ENCODE measurements around the gene SHMT1. TPM values are rescaled to one million over a fixed set of nuclear protein-coding genes. Genes with fewer than 3 reads are reported as not detected.
A peak's percentile ranks its signal among the peaks of the same experiment; 100 is the strongest.
"Not testable (repeated sequence)": the region's sequence is repeated elsewhere in the genome, so short reads cannot be mapped to it uniquely, and the experiment has no call there.

SHMT1 gene
- 33.1 TPM for total RNA-seq
- long read RNA-seq, transcript SHMT1-203 (11 exons, 1,656 nt) = minor isoform, 9 of 91 reads
- long read RNA-seq, transcript SHMT1-201 (12 exons, 2,464 nt) = major isoform, 51 of 91 reads
- long read RNA-seq, partial matches to known transcripts = 9 of 91 reads
- long read RNA-seq, other reads (novel, unspliced or antisense) = 20 of 91 reads

DNA sequence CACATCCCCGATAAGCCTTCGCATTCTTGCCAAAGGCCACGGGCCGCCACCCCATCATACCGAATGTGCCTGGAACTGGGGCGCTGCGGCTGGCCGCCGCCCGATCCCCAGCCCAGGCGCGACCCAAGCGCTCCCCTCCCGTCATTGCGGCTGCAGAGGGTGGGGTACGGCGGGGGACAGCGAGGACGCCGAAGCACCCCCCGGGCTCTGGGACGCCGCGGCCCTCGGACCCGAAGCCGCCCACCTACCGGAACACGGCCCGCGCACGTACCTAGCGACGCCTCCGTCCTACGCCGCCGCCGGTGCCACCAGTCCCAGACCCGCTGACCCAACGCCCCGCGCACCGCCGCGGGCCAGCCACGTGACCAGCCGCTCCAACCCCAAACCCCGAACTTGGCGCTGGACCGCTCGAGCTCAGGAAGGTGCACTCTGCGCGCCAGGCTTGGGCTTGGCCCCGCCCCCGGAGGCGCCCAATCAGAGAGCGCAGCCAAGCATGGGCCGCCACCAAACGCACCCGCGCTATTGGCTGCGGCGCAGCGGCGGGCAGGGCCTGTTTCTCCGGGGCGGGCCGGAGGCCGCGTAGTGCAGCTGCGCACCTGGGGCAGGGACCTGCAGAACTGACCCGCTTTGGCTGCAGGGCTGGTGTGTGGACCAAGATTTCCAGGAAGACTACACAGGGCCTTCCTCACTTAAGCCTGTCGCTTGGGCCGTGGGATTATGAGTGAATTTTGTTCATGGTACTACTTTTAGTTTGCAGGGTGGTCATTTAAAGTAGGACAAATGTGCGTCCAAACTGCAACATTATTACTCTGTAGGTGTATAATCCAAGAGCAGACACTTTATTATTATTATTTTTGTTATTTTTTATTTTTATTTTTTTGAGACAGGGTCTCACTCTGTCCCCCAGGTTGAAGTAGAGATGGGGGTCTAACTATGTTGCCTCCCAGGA, at the start of gene SHMT1:
SHMT1 (minus strand) TSS at position 450 of the 949 bp plus-strand sequence. CDS start 7,569 bp downstream, outside the sequence.
- ATAC-seq = peak; percentile 100
- H3K27ac ChIP-seq = peak within 1 kb of the TSS; percentile 91
- peaks cover 19% of the 10 kb centered on the region for H3K4me1 ChIP-seq
- TF ChIP-seq, protein P1, sequence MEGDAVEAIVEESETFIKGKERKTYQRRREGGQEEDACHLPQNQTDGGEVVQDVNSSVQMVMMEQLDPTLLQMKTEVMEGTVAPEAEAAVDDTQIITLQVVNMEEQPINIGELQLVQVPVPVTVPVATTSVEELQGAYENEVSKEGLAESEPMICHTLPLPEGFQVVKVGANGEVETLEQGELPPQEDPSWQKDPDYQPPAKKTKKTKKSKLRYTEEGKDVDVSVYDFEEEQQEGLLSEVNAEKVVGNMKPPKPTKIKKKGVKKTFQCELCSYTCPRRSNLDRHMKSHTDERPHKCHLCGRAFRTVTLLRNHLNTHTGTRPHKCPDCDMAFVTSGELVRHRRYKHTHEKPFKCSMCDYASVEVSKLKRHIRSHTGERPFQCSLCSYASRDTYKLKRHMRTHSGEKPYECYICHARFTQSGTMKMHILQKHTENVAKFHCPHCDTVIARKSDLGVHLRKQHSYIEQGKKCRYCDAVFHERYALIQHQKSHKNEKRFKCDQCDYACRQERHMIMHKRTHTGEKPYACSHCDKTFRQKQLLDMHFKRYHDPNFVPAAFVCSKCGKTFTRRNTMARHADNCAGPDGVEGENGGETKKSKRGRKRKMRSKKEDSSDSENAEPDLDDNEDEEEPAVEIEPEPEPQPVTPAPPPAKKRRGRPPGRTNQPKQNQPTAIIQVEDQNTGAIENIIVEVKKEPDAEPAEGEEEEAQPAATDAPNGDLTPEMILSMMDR (IDR thresholded peaks at IDR 0.05) = no peak
- no peaks in the 10 kb centered on the region for H3K27me3 ChIP-seq (ENCODE audit: low read depth)
- intact Hi-C loops (cut with DNase I) = no loop called here
- DNase-seq = peak; percentile 97
- no peaks in the 10 kb centered on the region for H3K9me3 ChIP-seq
- H3K4me3 ChIP-seq = peak within 1 kb of the TSS; percentile 95
- peaks cover 11% of the 10 kb centered on the region for H3K36me3 ChIP-seq

DNA sequence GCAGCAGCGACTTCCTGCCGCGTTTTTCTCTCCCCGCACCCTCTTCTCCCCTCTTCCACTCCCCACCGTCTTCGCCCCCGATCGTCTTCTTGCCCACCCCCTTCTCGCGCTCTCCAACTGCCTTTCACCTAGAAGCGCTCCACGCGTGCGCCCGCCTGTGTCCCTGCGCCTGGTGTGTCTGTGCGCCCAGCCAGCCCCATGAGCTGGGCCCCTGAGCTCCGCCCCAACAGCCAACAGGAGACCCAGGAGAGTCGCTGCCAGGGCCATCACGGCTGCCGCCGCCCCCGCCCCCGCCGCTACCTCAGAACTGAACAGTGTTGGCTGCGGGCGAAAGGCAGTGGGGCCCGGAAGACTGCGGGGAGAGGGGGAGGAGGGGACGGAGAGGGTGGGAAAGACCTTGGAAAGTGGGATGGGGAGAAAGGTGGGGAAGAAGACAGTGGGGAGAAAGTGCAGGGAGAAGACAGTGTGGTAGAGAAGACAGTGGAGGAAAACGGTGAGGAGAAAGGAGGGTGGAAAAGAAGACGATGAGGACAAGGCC, 48.7 kb upstream of the SHMT1 start:
- not testable (repeated sequence) for H3K4me1 ChIP-seq, H3K4me3 ChIP-seq

DNA sequence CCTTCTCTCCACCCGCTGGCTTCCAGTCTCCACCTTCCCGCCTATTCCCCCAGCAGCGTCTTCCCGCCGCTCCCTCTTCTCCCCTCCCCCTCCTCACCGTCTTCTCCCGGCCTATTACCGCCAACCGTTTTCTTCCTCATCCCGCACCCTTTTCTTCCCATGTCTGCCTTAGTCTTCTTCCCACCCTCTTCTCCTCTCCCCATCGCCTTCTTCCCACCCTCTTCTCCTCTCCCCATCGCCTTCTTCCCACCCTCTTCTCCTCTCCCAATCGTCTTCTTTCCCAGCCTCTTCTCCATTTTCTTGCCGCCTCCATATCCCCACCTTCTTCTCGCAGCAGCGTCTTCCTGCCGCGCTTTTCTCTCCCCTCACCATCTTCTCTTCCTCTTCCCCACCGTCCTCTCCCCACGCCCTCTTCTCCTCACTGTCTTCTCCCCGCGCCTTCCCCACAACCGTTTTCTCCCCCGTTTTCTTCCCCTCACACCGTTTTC, 48.1 kb upstream of the SHMT1 start:
- H3K27me3 ChIP-seq (ENCODE audit: low read depth); H3K9me3 ChIP-seq; H3K27ac ChIP-seq; H3K36me3 ChIP-seq; DNase-seq; H3K4me1 ChIP-seq; intact Hi-C loops (cut with DNase I): not testable (repeated sequence)
- H3K4me3 ChIP-seq = peak overlapping the region; percentile 36
- ATAC-seq = peak; percentile 68 to 80

More for the DNA sequence above, 48.7 kb upstream of the SHMT1 start:
- ATAC-seq = peak; percentile 95
- H3K27ac ChIP-seq; intact Hi-C loops (cut with DNase I); H3K36me3 ChIP-seq; H3K9me3 ChIP-seq; H3K27me3 ChIP-seq (ENCODE audit: low read depth); DNase-seq: not testable (repeated sequence)

DNA sequence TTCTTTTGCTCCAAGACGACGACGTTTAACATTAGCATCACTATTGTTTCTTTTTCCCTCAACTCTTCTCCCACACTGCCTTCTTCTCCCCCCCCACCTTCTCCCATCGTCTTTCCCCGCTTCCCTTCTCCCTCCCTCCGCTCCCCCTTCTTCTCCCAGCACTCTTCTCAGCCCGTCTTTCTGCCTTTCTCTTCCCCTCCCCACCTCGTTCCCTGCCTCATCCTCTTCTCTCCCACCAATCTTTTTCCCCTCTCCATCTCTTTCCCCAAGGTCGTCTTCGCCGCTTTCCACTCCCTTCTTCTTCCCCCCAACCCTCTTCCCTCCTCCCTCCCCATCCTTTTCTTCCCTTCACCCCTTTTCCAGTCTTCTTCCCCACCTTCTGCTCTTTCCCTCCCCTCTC, 47.4 kb upstream of the SHMT1 start:
- H3K27ac ChIP-seq; intact Hi-C loops (cut with DNase I); ATAC-seq; H3K27me3 ChIP-seq (ENCODE audit: low read depth); H3K4me3 ChIP-seq; DNase-seq; H3K36me3 ChIP-seq; H3K4me1 ChIP-seq; H3K9me3 ChIP-seq: not testable (repeated sequence)

DNA sequence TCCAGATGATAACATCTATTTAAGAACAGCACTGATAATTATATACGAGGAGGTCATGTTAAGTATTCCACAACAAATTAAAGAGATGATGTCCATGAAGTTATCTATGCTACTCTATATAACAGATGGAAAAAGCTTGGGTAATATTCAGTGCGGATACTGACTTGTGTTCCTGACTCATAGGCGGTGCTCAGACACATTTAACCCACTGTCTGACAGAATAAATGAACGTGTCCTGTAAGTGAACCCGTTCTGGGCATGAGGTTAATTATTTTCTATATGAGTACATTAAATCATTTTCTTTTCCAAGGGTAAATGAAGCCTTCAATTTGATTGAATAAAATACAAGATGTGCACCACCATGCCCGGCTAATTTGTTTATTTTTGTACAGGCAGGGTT, 46.0 kb upstream of the SHMT1 start:
- H3K36me3 ChIP-seq; ATAC-seq; H3K27ac ChIP-seq; DNase-seq; H3K9me3 ChIP-seq; H3K27me3 ChIP-seq (ENCODE audit: low read depth); H3K4me3 ChIP-seq; intact Hi-C loops (cut with DNase I); H3K4me1 ChIP-seq: not testable (repeated sequence)

DNA sequence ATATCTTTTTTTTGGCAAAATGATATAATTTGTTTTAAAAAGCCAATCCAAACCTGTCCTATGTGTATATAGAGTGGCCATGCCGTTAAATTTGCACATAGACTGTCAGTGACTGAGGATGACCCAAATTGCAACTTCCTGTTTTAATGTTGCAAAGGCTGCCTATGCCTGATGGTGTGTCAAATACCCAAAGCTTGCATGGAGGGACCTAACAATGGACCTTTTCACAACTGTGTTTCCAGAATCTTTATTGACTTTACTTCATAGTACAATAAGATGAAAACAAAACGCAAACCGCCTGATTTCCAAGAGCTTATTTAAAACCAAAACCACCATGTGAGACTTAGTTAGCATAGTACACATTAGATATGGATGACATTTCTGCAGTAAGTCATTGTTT, 45.6 kb upstream of the SHMT1 start:
- ATAC-seq; DNase-seq; H3K27ac ChIP-seq; H3K27me3 ChIP-seq (ENCODE audit: low read depth); intact Hi-C loops (cut with DNase I); H3K36me3 ChIP-seq; H3K4me3 ChIP-seq; H3K9me3 ChIP-seq; H3K4me1 ChIP-seq: not testable (repeated sequence)

DNA sequence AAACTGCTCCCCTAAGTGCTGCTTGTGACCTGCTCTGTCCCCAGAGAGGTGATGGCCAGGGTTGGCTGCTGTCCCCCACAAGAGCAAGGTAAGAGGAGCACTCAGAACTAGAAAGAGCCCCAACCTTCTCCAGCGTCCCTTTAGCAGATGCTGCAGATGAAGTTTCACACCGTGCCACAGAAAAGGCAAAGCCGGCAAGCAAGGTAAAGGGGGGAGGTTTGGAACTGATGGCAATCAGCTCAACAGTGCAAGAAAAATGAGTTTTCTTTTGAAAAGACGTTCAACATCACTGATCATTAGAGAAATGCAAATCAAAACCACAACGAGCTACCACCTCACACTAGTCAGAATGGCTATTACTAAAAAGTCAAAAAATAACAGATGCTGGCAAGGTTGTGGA, 40.3 kb upstream of the SHMT1 start:
- H3K27ac ChIP-seq; H3K27me3 ChIP-seq (ENCODE audit: low read depth); H3K4me1 ChIP-seq; H3K36me3 ChIP-seq; intact Hi-C loops (cut with DNase I); H3K9me3 ChIP-seq; ATAC-seq; H3K4me3 ChIP-seq; DNase-seq: not testable (repeated sequence)

DNA sequence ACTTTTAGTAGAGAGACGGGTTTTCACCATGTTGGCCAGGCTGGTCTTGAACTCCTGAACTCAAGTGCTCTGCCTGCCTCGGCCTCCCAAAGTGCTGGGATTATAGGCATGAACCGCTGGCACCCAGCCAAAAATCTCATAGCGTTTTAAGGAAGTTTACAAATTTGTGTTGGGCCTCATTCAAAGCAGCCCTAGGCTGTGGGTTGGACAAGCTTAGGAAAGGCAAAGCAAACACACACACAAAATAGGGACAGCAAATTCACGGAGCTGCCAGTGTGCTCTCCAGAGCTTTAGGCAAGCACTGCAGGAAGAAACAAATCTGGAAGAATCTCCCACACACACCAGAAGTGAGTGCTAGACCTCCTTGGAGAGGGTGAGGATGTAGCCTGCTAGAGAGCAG, 39.8 kb upstream of the SHMT1 start:
- intact Hi-C loops (cut with DNase I); H3K27me3 ChIP-seq (ENCODE audit: low read depth); H3K27ac ChIP-seq; DNase-seq; H3K4me1 ChIP-seq; H3K36me3 ChIP-seq; ATAC-seq; H3K9me3 ChIP-seq; H3K4me3 ChIP-seq: not testable (repeated sequence)

DNA sequence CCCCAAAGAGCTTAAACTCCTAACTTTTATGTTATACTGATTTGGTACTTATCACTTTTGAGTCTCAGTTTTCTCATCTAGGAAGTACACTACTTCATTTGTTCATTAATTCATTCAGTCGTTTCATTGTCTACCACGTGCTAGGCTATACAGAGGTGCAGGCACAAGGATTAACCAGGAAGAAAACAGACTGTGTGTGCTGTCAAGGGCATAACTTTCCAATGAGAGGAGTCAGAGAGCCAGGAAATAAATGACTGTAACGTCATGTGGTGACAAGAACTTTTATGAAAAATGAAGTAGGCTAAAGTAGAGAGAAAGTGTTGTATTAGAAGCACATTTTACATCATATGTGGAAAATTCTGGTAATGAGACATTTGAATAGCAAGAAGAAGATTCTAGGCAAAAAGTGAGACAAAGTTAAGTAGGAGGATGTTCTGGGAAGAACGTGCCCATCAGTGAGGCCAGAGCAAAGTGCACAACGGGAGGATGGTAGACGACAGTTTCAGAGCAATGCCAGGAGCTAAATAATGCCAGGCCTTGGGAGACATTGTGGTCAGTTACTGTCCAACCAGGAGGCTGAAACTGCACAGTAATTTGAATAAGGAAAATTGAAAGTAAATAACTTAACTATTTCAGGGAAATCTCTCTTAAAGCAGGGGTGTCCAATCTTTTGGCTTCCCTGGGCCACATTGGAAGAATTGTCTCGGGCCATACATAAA, 38.7 kb upstream of the SHMT1 start:
- H3K4me3 ChIP-seq; DNase-seq; H3K27me3 ChIP-seq (ENCODE audit: low read depth); ATAC-seq; H3K27ac ChIP-seq; intact Hi-C loops (cut with DNase I); H3K36me3 ChIP-seq; H3K4me1 ChIP-seq; H3K9me3 ChIP-seq: not testable (repeated sequence)

DNA sequence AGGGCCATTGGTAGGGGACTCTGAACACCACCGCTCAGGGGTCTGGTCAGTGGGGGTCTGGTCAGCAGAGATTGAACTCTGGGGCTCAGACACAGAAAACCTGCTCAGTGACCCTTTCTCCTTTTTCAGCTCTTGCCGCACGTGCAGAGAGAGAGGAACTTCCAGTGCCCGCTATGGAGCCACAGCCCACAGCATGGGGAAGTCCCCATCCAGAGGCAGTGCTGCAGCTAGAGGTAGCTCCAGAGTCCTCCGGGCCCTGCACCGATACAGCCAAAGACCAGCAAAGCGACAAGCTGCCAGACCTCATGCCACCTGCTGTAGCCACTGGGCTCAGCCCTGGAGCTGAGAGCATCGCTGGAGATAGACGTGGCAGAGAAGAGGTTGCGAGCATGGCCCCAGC, 25.4 kb upstream of the SHMT1 start:
- H3K4me3 ChIP-seq; H3K27me3 ChIP-seq (ENCODE audit: low read depth); H3K9me3 ChIP-seq; H3K4me1 ChIP-seq; intact Hi-C loops (cut with DNase I); H3K36me3 ChIP-seq; H3K27ac ChIP-seq; DNase-seq: not testable (repeated sequence)
- ATAC-seq = peak in 1 of 2 donors; percentile 40

DNA sequence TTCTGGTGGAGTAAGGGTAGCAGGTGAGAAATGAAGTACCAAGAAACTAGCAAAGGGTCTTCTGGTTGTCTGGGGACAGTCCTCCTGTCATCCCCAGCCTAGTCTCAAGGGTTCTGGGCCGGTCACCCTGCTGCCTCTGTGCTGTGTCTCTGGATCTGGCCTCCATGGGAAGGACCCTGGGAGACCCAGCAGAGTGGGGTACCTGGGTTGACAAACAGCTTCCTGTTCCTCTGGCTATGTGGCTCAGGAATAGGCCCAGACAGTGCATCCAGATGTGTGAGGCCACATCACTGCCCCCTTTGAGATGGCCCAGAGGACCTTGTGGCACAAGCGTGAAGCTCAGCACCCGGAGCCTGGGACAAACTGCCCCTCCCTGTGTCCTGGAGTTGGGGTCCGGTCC, 24.9 kb upstream of the SHMT1 start:
- ATAC-seq = peak in 1 of 2 donors; percentile 20
- H3K4me3 ChIP-seq; intact Hi-C loops (cut with DNase I); H3K36me3 ChIP-seq; H3K9me3 ChIP-seq; DNase-seq; H3K4me1 ChIP-seq; H3K27me3 ChIP-seq (ENCODE audit: low read depth); H3K27ac ChIP-seq: not testable (repeated sequence)

DNA sequence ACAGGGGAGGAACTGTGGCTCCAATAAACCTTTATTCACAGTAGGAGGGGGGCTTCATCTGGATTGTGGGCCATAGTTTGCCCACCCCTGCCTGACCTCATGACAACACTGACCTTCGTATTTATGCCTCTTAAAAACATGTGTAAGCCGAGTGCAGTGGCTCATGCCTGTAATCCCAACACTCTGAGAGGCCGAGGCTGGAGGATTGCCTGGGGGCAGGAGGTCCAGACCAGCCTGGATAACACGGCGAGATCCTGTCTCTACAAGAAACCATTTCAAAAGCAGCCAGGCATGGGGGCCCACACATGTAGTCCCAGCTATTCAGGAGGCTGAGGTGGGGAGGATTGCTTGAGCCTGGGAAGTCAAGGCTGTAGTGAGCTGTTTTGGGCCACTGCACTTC, 24.2 kb upstream of the SHMT1 start:
- H3K4me3 ChIP-seq; H3K4me1 ChIP-seq; H3K27me3 ChIP-seq (ENCODE audit: low read depth); H3K9me3 ChIP-seq; H3K36me3 ChIP-seq; intact Hi-C loops (cut with DNase I); DNase-seq; ATAC-seq; H3K27ac ChIP-seq: not testable (repeated sequence)
